Measurements from ENCODE around the gene VPS4A.
"Not testable (repeated sequence)": the region's sequence is repeated elsewhere in the genome, so short reads cannot be mapped to it uniquely, and the experiment has no call there.

The VPS4A gene

GRCh38 chr16:69310653-69311532, at the start of gene VPS4A:
Gene VPS4A, plus strand, starts transcription at chr16:69311350. Its CDS starts 162 bp downstream, at chr16:69311512.
- peak; percentile 93 to 99 (median 98) for DNase-seq
- intact Hi-C loops (cut with DNase I): loop anchor here (2.0 kb wide), 1 partner anchor 28 kb away; the partner anchor contains the start of genes COG8 and NIP7

GRCh38 chr16:69266334-69267063, 44.7 kb upstream of the VPS4A start:
- DNase-seq: no peak
- intact Hi-C loops (cut with DNase I): no loop called here

GRCh38 chr16:69267633-69268032, 43.5 kb upstream of the VPS4A start:
- DNase-seq: no peak
- intact Hi-C loops (cut with DNase I): no loop called here

GRCh38 chr16:69270395-69270794, 40.8 kb upstream of the VPS4A start:
- intact Hi-C loops (cut with DNase I): no loop called here
- no peak for DNase-seq

GRCh38 chr16:69270831-69271230, 40.3 kb upstream of the VPS4A start:
- intact Hi-C loops (cut with DNase I): no loop called here
- DNase-seq: no peak

GRCh38 chr16:69273009-69273408, 38.1 kb upstream of the VPS4A start:
- no peak for DNase-seq
- intact Hi-C loops (cut with DNase I): no loop called here

GRCh38 chr16:69274699-69275235, 36.4 kb upstream of the VPS4A start:
- no peak for DNase-seq
- intact Hi-C loops (cut with DNase I): no loop called here

- intact Hi-C loops (cut with DNase I): no loop called here
- DNase-seq: peak in 3 of 42 donors; percentile 2 to 47 (median 5)
Observed at GRCh38 chr16:69276148-69277115, 34.7 kb upstream of the VPS4A start.

GRCh38 chr16:69277413-69277812, 33.7 kb upstream of the VPS4A start:
- intact Hi-C loops (cut with DNase I): no loop called here
- DNase-seq: no peak

- intact Hi-C loops (cut with DNase I): loop anchor here (10.0 kb wide), 1 partner anchor 129 kb away; no protein-coding TSS in a partner anchor
- no peak for DNase-seq
Observed at GRCh38 chr16:69283851-69284250, 27.3 kb upstream of the VPS4A start.

GRCh38 chr16:69285240-69285639, 25.9 kb upstream of the VPS4A start:
- DNase-seq: no peak
- intact Hi-C loops (cut with DNase I): loop anchor here (10.0 kb wide), 1 partner anchor 130 kb away; no protein-coding TSS in a partner anchor

GRCh38 chr16:69286941-69287713, 24.0 kb upstream of the VPS4A start:
- intact Hi-C loops (cut with DNase I): loop anchor here (10.0 kb wide), 1 partner anchor 132 kb away; no protein-coding TSS in a partner anchor
- DNase-seq: peak in 16 of 42 donors; percentile 12 to 78 (median 36)

GRCh38 chr16:69291657-69292056, 19.5 kb upstream of the VPS4A start:
- DNase-seq; intact Hi-C loops (cut with DNase I): not testable (repeated sequence)

GRCh38 chr16:69293401-69293800, 17.7 kb upstream of the VPS4A start:
- intact Hi-C loops (cut with DNase I): no loop called here
- DNase-seq: no peak

- DNase-seq: no peak
- intact Hi-C loops (cut with DNase I): no loop called here
Observed at GRCh38 chr16:69294051-69294450, 17.1 kb upstream of the VPS4A start.

GRCh38 chr16:69296771-69297170, 14.4 kb upstream of the VPS4A start:
- DNase-seq; intact Hi-C loops (cut with DNase I): not testable (repeated sequence)

- intact Hi-C loops (cut with DNase I): no loop called here
- no peak for DNase-seq
Observed at GRCh38 chr16:69298261-69298660, 12.9 kb upstream of the VPS4A start.

- intact Hi-C loops (cut with DNase I): no loop called here
- peak in 1 of 42 donors; percentile 2 for DNase-seq
Observed at GRCh38 chr16:69301187-69301586, 10.0 kb upstream of the VPS4A start.

Measured in head of caudate nucleus (tissue), 42 donors.